H1 (cell line): Measurements from ENCODE around the gene GATA5. TPM values are rescaled to one million over a fixed set of nuclear protein-coding genes. Genes with fewer than 3 reads are reported as not detected.

Experiments
- CTCF ChIA-PET: fragments of 300-600 bp; sonication (Branson Sonifier 250); formaldehyde crosslinking; loops from one replicate; lab custom pipeline; 2021; ENCODE audit not compliant: partially characterized antibody; lab: Charles Lee
- POLR2A ChIA-PET: fragments of 300-600 bp; sonication (Branson Sonifier 250); formaldehyde crosslinking; loops from one replicate; lab custom pipeline; 2021; ENCODE audit warnings: inconsistent platforms; ENCODE audit not compliant: partially characterized antibody; lab: Charles Lee
- DNase-seq, 2 experiments: peaks; one replicate each; pipeline versions ENCODE4 v3.0.0 to v3.0.0-alpha.2; 2010 to 2022; ENCODE audit warnings: low spot score in 2 of 2, low read depth in 1 of 2, mixed read lengths in 1 of 2
- FAIRE-seq: peaks from 2 replicates; lab custom pipeline; 2011; peaks lifted over from hg19 to GRCh38; lab: Jason Lieb, UNC
- H2AFZ ChIP-seq: 2 replicates; pipeline ENCODE4 v1.8.1; 2012; ENCODE audit warnings: low read length, inconsistent platforms
- H2AK5ac ChIP-seq: 2 replicates; pipeline ENCODE4 v1.6.1; 2013; ENCODE audit warnings: low read depth, low read length
- H2BK120ac ChIP-seq: replicated peaks from 2 replicates; pipeline ENCODE3; 2013; ENCODE audit warnings: low read depth, low read length, inconsistent platforms
- H2BK12ac ChIP-seq: 2 replicates; pipeline ENCODE4 v1.6.1; 2013; ENCODE audit warnings: low read depth, low read length
- H2BK15ac ChIP-seq: 2 replicates; pipeline ENCODE4 v1.6.1; 2013; ENCODE audit warnings: low read length
- H2BK20ac ChIP-seq: 2 replicates; pipeline ENCODE4 v1.6.1; 2013; ENCODE audit warnings: low read length
- H2BK5ac ChIP-seq: 2 replicates; pipeline ENCODE4 v1.6.1; 2013; ENCODE audit warnings: low read depth, low read length
- H3K14ac ChIP-seq: 2 replicates; pipeline ENCODE4 v1.6.1; 2013; ENCODE audit warnings: inconsistent platforms; ENCODE audit not compliant: insufficient read length
- H3K18ac ChIP-seq: 2 replicates; pipeline ENCODE4 v1.6.1; 2013; ENCODE audit warnings: low read length; ENCODE audit errors: extremely low read depth
- H3K23ac ChIP-seq: 2 replicates; pipeline ENCODE4 v1.6.1; 2013; ENCODE audit warnings: inconsistent platforms; ENCODE audit not compliant: insufficient read length
- H3K23me2 ChIP-seq: 2 replicates; pipeline ENCODE4 v1.6.1; 2013; ENCODE audit warnings: low read depth, low read length
- H3K27ac ChIP-seq: 2 replicates; pipeline ENCODE4 v1.6.1; 2011; ENCODE audit warnings: low read depth, low read length, inconsistent platforms
- H3K27me3 ChIP-seq, 4 experiments: replicated peaks in 1 of 4; 1 replicate in 1 of 4; 2 replicates in 3 of 4; pipeline versions ENCODE4 v1.6.1 to v1.8.1; 2011 to 2013; ENCODE audit warnings: low read length in 3 of 4, mild to moderate bottlenecking in 3 of 4, inconsistent platforms in 2 of 4, mixed read lengths in 2 of 4, moderate library complexity in 1 of 4; ENCODE audit not compliant: control insufficient read depth in 3 of 4, insufficient read depth in 3 of 4; ENCODE audit errors: extremely low read depth in 1 of 4
- H3K36me3 ChIP-seq, 4 experiments: 2 replicates each; pipeline versions ENCODE4 v1.6.1 to v1.8.1; 2011 to 2013; ENCODE audit warnings: mild to moderate bottlenecking in 4 of 4, low read length in 3 of 4, moderate library complexity in 2 of 4, control low read depth in 1 of 4, inconsistent platforms in 1 of 4; ENCODE audit not compliant: insufficient read depth in 4 of 4, control insufficient read depth in 2 of 4
- H3K4ac ChIP-seq: replicated peaks from 2 replicates; pipeline ENCODE3; 2013; ENCODE audit warnings: low read length, low read depth, mixed read lengths, inconsistent platforms; ENCODE audit not compliant: insufficient read length
- H3K4me1 ChIP-seq, 4 experiments: replicated peaks in 1 of 4; 1 replicate in 1 of 4; 2 replicates in 3 of 4; pipeline versions ENCODE4 v1.6.1 to v1.8.1; 2011 to 2013; ENCODE audit warnings: low read length in 3 of 4, inconsistent platforms in 2 of 4, mixed read lengths in 1 of 4; ENCODE audit not compliant: insufficient read depth in 4 of 4, control insufficient read depth in 3 of 4
- H3K4me2 ChIP-seq, 2 experiments: 2 replicates each; pipeline versions ENCODE4 v1.6.1 to v1.8.1; 2011 to 2013; ENCODE audit warnings: low read depth in 2 of 2, low read length in 2 of 2, control low read depth in 1 of 2, inconsistent platforms in 1 of 2, mild to moderate bottlenecking in 1 of 2; ENCODE audit not compliant: insufficient read depth in 1 of 2
- H3K4me3 ChIP-seq, 4 experiments: fragments of 200-600, 300-600 bp in 1 of 4; sonication (generic), shearing (Covaris generic), sonication (Bioruptor Twin) in 1 of 4; 2 replicates each; pipeline versions ENCODE4 v1.5.1 to v1.8.1; 2011 to 2016; ENCODE audit warnings: low read length in 4 of 4, low read depth in 3 of 4, control low read depth in 2 of 4, inconsistent platforms in 2 of 4, mild to moderate bottlenecking in 2 of 4, mixed read lengths in 1 of 4, moderate library complexity in 1 of 4; ENCODE audit not compliant: insufficient read depth in 2 of 4; ENCODE audit errors: extremely low read depth in 1 of 4
- H3K56ac ChIP-seq: replicated peaks from 2 replicates; pipeline ENCODE3; 2013; ENCODE audit warnings: low read depth, mild to moderate bottlenecking, mixed read lengths, low read length, inconsistent platforms; ENCODE audit not compliant: insufficient read length
- H3K79me1 ChIP-seq: 2 replicates; pipeline ENCODE4 v1.6.1; 2013; ENCODE audit warnings: low read depth, low read length, control low read depth
- H3K79me2 ChIP-seq, 2 experiments: 2 replicates each; pipeline versions ENCODE4 v1.6.1 to v1.8.1; 2012 to 2013; ENCODE audit warnings: low read length in 2 of 2, mild to moderate bottlenecking in 2 of 2, inconsistent platforms in 1 of 2; ENCODE audit not compliant: insufficient read depth in 2 of 2, control insufficient read depth in 1 of 2
- H3K9ac ChIP-seq, 4 experiments: replicated peaks in 1 of 4; 1 replicate in 1 of 4; 2 replicates in 3 of 4; pipeline versions ENCODE4 v1.6.1 to v1.8.1; 2011 to 2013; ENCODE audit warnings: low read depth in 3 of 4, low read length in 3 of 4, control low read depth in 2 of 4, mild to moderate bottlenecking in 2 of 4, moderate library complexity in 2 of 4, inconsistent platforms in 1 of 4; ENCODE audit errors: extremely low read depth in 1 of 4
- H3K9me3 ChIP-seq, 2 experiments: 2 replicates each; pipeline versions ENCODE4 v1.6.1 to v1.8.1; 2012 to 2013; ENCODE audit warnings: mild to moderate bottlenecking in 2 of 2, moderate library complexity in 2 of 2, control low read depth in 1 of 2, inconsistent platforms in 1 of 2, low read depth in 1 of 2, low read length in 1 of 2, mixed read lengths in 1 of 2; ENCODE audit not compliant: insufficient read depth in 2 of 2
- H4K20me1 ChIP-seq, 2 experiments: replicated peaks in 1 of 2; 2 replicates each; pipeline versions ENCODE3 to v1.8.1; 2011 to 2013; ENCODE audit warnings: inconsistent platforms in 2 of 2, low read length in 2 of 2, mild to moderate bottlenecking in 1 of 2; ENCODE audit not compliant: insufficient read depth in 2 of 2, control insufficient read depth in 1 of 2
- H4K5ac ChIP-seq: 2 replicates; pipeline ENCODE4 v1.6.1; 2013; ENCODE audit warnings: low read length, low read depth, mixed read lengths, inconsistent platforms; ENCODE audit not compliant: insufficient read length
- H4K8ac ChIP-seq: 2 replicates; pipeline ENCODE4 v1.8.0; 2013; ENCODE audit warnings: mild to moderate bottlenecking, moderate library complexity, low read length, inconsistent platforms; ENCODE audit not compliant: insufficient read depth; ENCODE audit errors: extremely low read depth
- H4K91ac ChIP-seq: replicated peaks from 2 replicates; pipeline ENCODE3; 2013; ENCODE audit warnings: low read length, mixed read lengths, inconsistent platforms; ENCODE audit not compliant: insufficient read length
- BACH1 ChIP-seq: IDR thresholded peaks from 2 replicates; pipeline ENCODE4 v1.6.1; 2012; ENCODE audit warnings: low read length, improper control_type of control experiment
- EZH2 ChIP-seq: fragments of 200-600 bp; sonication (generic); IDR thresholded peaks from 2 replicates; pipeline ENCODE4 v1.7.1; 2012; ENCODE audit warnings: low read depth, mild to moderate bottlenecking, moderate library complexity, low read length, inconsistent platforms; ENCODE audit not compliant: severe bottlenecking
- HDAC2 ChIP-seq, 2 experiments: fragments of 300-600 bp in 1 of 2; sonication (generic) in 1 of 2; IDR thresholded peaks; 2 replicates each; pipeline ENCODE4 v1.6.1; 2011 to 2012; ENCODE audit warnings: low read depth in 2 of 2, low read length in 2 of 2, mild to moderate bottlenecking in 2 of 2, moderate library complexity in 2 of 2, borderline replicate concordance in 1 of 2, inconsistent platforms in 1 of 2
- KDM5A ChIP-seq: fragments of 200-600 bp; IDR thresholded peaks from 2 replicates; pipeline ENCODE4 v1.7.1; 2012; ENCODE audit warnings: mild to moderate bottlenecking, low read length, inconsistent platforms, mixed read lengths
- NANOG ChIP-seq: IDR thresholded peaks from 2 replicates; pipeline ENCODE4 v1.6.1; 2011; ENCODE audit warnings: low read length, low read depth, mild to moderate bottlenecking, inconsistent platforms; ENCODE audit not compliant: insufficient read depth, poor library complexity, severe bottlenecking
- NRF1 ChIP-seq: IDR thresholded peaks from 2 replicates; pipeline ENCODE4 v1.6.1; 2011; ENCODE audit warnings: mild to moderate bottlenecking, low read depth, low read length, improper control_type of control experiment
- RNF2 ChIP-seq: fragments of 200-900, 300-1000 bp; sonication (generic); IDR thresholded peaks from 2 replicates; pipeline ENCODE4 v1.7.1; 2016; ENCODE audit warnings: borderline replicate concordance, low read depth, mild to moderate bottlenecking, antibody characterized with exemption, low read length; ENCODE audit not compliant: poor library complexity, severe bottlenecking; ENCODE audit errors: missing control alignments
- RXRA ChIP-seq: IDR thresholded peaks from 2 replicates; pipeline ENCODE4 v1.6.1; 2011; ENCODE audit warnings: low read depth, mild to moderate bottlenecking, low read length, moderate library complexity; ENCODE audit not compliant: insufficient read depth
- TAF1 ChIP-seq: IDR thresholded peaks from 2 replicates; pipeline ENCODE4 v1.6.1; 2011; ENCODE audit warnings: mild to moderate bottlenecking, low read depth, low read length
- TCF12 ChIP-seq: IDR thresholded peaks from 2 replicates; pipeline ENCODE4 v1.6.1; 2011; ENCODE audit warnings: low read depth, mild to moderate bottlenecking, low read length
- WGBS, 2 experiments: shearing (Covaris generic) in 1 of 2; methylation state at CpG; one replicate each; pipeline versions ENCODE4 v1.1.6 to v1.1.7; 2013 to 2015; ENCODE audit warnings: low lambda C conversion rate in 2 of 2, mixed read lengths in 2 of 2, inconsistent platforms in 1 of 2, low coverage in 1 of 2, missing lambda C conversion rate in 1 of 2; ENCODE audit not compliant: insufficient replicate concordance in 2 of 2, insufficient coverage in 1 of 2, insufficient read length in 1 of 2; ENCODE audit errors: extremely low coverage in 1 of 2, missing lambda C conversion rate in 1 of 2; 5-methylcytosine and 5-hydroxymethylcytosine counted together
- polyA plus RNA-seq, 7 experiments: library from polyadenylated mRNA; depleted of rRNA in 3 of 7; stranded (reverse) in 5 of 7; unstranded in 2 of 7; fragments of >200 nt in 5 of 7; fragments of 200-250 nt in 2 of 7; gene quantifications; 1 replicate in 5 of 7; 2 replicates in 1 of 7; 4 replicates in 1 of 7; pipeline versions ENCODE4 v1.2.1 to v1.2.3, GENCODE V29; 2011 to 2013; ENCODE audit warnings: missing spikeins in 2 of 7, mixed read lengths in 2 of 7
- total RNA-seq: library from RNA; stranded (reverse); fragmentation: NEBNext Ultra II Directional; extraction: Animal tissue kit (Norgen Biotek cat#: 25700); gene quantifications from 2 replicates; pipeline ENCODE4 v1.2.1, GENCODE V29; 2021
- TF ChIP-seq, protein P1 (sequence below): IDR thresholded peaks from 2 replicates; pipeline ENCODE4 v1.6.1; 2012; ENCODE audit warnings: inconsistent platforms
- TF ChIP-seq, protein P2 (sequence below): IDR thresholded peaks from 2 replicates; pipeline ENCODE4 v1.6.1; 2012; ENCODE audit warnings: inconsistent platforms

GATA5 gene
- total and polyA plus RNA-seq, 2 of the 8 experiments (the other 6 are each of a cell fraction or from before 2014, with no cell fraction given) = 0.08 to 0.11 TPM

GRCh38 chr20:62504323-62504722, 28.5 kb upstream of the GATA5 start:
- H3K4me1 ChIP-seq = peaks cover 0 to 3% (median under 1%) of the 10 kb centered on the region in 4 experiments; a peak in 2 of 7 replicates
- no peak overlapping the region for H2BK5ac ChIP-seq
- no peak overlapping the region for H4K8ac ChIP-seq
- H4K91ac ChIP-seq = no peak overlapping the region
- H2BK20ac ChIP-seq = no peak overlapping the region
- no peaks in the 10 kb centered on the region for H3K79me2 ChIP-seq
- H3K36me3 ChIP-seq = no peaks in the 10 kb centered on the region
- no peak overlapping the region for H3K4me2 ChIP-seq
- H3K18ac ChIP-seq = no peak overlapping the region
- peak overlapping the region; percentile 73 for H3K56ac ChIP-seq
- no peak overlapping the region for H2BK12ac ChIP-seq
- no peak overlapping the region for H3K9ac ChIP-seq
- ChIA-PET POLR2A (no interaction called here), CTCF (interaction anchor here (0.7 kb wide), 2 partner anchors 23 to 113 kb away, joined by 3 read pairs; no protein-coding TSS in a partner anchor)
- no peak overlapping the region; the same call in 1 of the 2 replicates for H2AK5ac ChIP-seq
- H4K5ac ChIP-seq = no peak overlapping the region
- peaks cover 0 to 6% of the 10 kb centered on the region in 2 experiments for H4K20me1 ChIP-seq
- no peaks in the 10 kb centered on the region for H3K79me1 ChIP-seq
- H2BK15ac ChIP-seq = no peak overlapping the region
- no peak overlapping the region for H2AFZ ChIP-seq
- H2BK120ac ChIP-seq = no peak overlapping the region
- no peak overlapping the region for H3K14ac ChIP-seq
- peaks cover 0 to under 1% (median under 1%) of the 10 kb centered on the region in 4 experiments; a peak in 2 of 7 replicates for H3K27me3 ChIP-seq
- no peak overlapping the region for H3K23ac ChIP-seq
- H3K23me2 ChIP-seq = peaks cover 7% of the 10 kb centered on the region; the same call in 1 of the 2 replicates
- WGBS, 2 experiments = 98% methylated on average over 4 of the region's 4 CpGs; no CpG with 5 or more reads in 1 of the 2 experiments
- H3K4me3 ChIP-seq = no peak overlapping the region
- no peak overlapping the region for H3K27ac ChIP-seq
- no peak overlapping the region for H3K4ac ChIP-seq
- DNase-seq = no peak
- FAIRE-seq = no peak
- no peaks in the 10 kb centered on the region for H3K9me3 ChIP-seq
- TF ChIP-seq RXRA = no peak
- no peak for TF ChIP-seq NRF1
- TF ChIP-seq, protein P1, sequence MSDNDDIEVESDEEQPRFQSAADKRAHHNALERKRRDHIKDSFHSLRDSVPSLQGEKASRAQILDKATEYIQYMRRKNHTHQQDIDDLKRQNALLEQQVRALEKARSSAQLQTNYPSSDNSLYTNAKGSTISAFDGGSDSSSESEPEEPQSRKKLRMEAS = no peak
- TF ChIP-seq TCF12 = no peak
- no peak for TF ChIP-seq TAF1
- TF ChIP-seq KDM5A = no peak
- TF ChIP-seq, protein P2, sequence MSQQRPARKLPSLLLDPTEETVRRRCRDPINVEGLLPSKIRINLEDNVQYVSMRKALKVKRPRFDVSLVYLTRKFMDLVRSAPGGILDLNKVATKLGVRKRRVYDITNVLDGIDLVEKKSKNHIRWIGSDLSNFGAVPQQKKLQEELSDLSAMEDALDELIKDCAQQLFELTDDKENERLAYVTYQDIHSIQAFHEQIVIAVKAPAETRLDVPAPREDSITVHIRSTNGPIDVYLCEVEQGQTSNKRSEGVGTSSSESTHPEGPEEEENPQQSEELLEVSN = no peak
- no peak for TF ChIP-seq EZH2
- no peak for TF ChIP-seq BACH1
- TF ChIP-seq RNF2 = no peak
- no peak for TF ChIP-seq HDAC2 (IDR thresholded peaks at IDR 0.05; ENCODE audit: borderline replicate concordance in 1 of 2, low read depth in 2 of 2, low read length in 2 of 2)
- TF ChIP-seq NANOG = no peak
